GM12878 (cell line): ENCODE data around the gene LRRC56. TPM values are rescaled to one million over a fixed set of nuclear protein-coding genes. Genes with fewer than 3 reads are reported as not detected.

Experiments used
- CUX1 ChIP-seq: IDR thresholded peaks from 2 replicates; pipeline ENCODE4 v1.6.1; 2012; ENCODE audit warnings: improper control_type of control experiment, low read depth, low read length; ENCODE audit not compliant: insufficient replicate concordance
- polyA plus RNA-seq, 11 experiments: library from polyadenylated mRNA; depleted of rRNA in 4 of 11; unstranded in 6 of 11; stranded (reverse) in 5 of 11; fragments of >200 nt; fragmentation: Nextera tagmentation in 4 of 11; fragmentation: Illumina TruSeq in 1 of 11; extraction: Ambion mirVana in 4 of 11; extraction: Trizol in 1 of 11; gene quantifications; 1 replicate in 1 of 11; 2 replicates in 10 of 11; pipeline versions ENCODE4 v1.2.1 to v1.2.3, GENCODE V29; 2011 to 2016; ENCODE audit warnings: inconsistent platforms in 2 of 11, missing spikeins in 2 of 11, low read depth in 1 of 11
- total RNA-seq, 4 experiments: library from RNA; depleted of rRNA in 3 of 4; stranded (reverse); fragments of >200 nt in 3 of 4; fragmentation: Illumina TruSeq in 1 of 4; extraction: Trizol in 1 of 4; gene quantifications; 2 replicates each; pipeline versions ENCODE4 v1.2.1 to v1.2.3, GENCODE V29; 2013 to 2021
- TF ChIP-seq, protein P1 (sequence below): fragments of 450-650 bp; IDR thresholded peaks from 2 replicates; pipeline ENCODE4 v1.6.1; 2017; ENCODE audit warnings: mild to moderate bottlenecking, moderate library complexity

The LRRC56 gene
- total and polyA plus RNA-seq, 10 of the 15 experiments (the other 5 are each of a cell fraction or from before 2014, with no cell fraction given), result 0.02 to 1.9 (median 0.75) TPM; not detected in 1

GRCh38 chr11:528166-528814 lies 9.0 kb upstream of the LRRC56 start (continued):
- TF ChIP-seq CUX1, result no peak
- TF ChIP-seq, protein P1, sequence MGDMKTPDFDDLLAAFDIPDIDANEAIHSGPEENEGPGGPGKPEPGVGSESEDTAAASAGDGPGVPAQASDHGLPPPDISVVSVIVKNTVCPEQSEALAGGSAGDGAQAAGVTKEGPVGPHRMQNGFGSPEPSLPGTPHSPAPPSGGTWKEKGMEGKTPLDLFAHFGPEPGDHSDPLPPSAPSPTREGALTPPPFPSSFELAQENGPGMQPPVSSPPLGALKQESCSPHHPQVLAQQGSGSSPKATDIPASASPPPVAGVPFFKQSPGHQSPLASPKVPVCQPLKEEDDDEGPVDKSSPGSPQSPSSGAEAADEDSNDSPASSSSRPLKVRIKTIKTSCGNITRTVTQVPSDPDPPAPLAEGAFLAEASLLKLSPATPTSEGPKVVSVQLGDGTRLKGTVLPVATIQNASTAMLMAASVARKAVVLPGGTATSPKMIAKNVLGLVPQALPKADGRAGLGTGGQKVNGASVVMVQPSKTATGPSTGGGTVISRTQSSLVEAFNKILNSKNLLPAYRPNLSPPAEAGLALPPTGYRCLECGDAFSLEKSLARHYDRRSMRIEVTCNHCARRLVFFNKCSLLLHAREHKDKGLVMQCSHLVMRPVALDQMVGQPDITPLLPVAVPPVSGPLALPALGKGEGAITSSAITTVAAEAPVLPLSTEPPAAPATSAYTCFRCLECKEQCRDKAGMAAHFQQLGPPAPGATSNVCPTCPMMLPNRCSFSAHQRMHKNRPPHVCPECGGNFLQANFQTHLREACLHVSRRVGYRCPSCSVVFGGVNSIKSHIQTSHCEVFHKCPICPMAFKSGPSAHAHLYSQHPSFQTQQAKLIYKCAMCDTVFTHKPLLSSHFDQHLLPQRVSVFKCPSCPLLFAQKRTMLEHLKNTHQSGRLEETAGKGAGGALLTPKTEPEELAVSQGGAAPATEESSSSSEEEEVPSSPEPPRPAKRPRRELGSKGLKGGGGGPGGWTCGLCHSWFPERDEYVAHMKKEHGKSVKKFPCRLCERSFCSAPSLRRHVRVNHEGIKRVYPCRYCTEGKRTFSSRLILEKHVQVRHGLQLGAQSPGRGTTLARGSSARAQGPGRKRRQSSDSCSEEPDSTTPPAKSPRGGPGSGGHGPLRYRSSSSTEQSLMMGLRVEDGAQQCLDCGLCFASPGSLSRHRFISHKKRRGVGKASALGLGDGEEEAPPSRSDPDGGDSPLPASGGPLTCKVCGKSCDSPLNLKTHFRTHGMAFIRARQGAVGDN, result no peak
